ENCODE results near the gene CEP63. TPM values are rescaled to one million over a fixed set of nuclear protein-coding genes. Genes with fewer than 3 reads are reported as not detected.

The CEP63 gene
- total and polyA plus RNA-seq, 2 of the 8 experiments (the other 6 are each of a cell fraction or from before 2014, with no cell fraction given): 5.3 to 18.2 TPM

GRCh38 chr3:134576426-134576825, 90.6 kb downstream of the CEP63 start:
- TF ChIP-seq E2F6 (IDR thresholded peaks at IDR 0.05) (no peak), NANOG (IDR thresholded peaks at IDR 0.05; ENCODE audit: insufficient read depth, low read depth, low read length, poor library complexity, severe bottlenecking) (no peak), RFX5 (IDR thresholded peaks at IDR 0.05; ENCODE audit: borderline replicate concordance, low read depth, low read length) (no peak), BRCA1 (IDR thresholded peaks at IDR 0.05; ENCODE audit: low read depth, low read length) (no peak), SP2 (IDR thresholded peaks at IDR 0.05; ENCODE audit: low read length) (no peak), TBP (IDR thresholded peaks at IDR 0.05; ENCODE audit: low read depth, low read length) (no peak), ATF3 (IDR thresholded peaks at IDR 0.05; ENCODE audit: insufficient read depth, low read depth, low read length) (no peak), KDM4A (IDR thresholded peaks at IDR 0.05; ENCODE audit: low read depth, low read length, severe bottlenecking) (no peak), CREB1 (IDR thresholded peaks at IDR 0.05) (no peak), TAF1 (IDR thresholded peaks at IDR 0.05; ENCODE audit: low read depth, low read length) (no peak), TEAD4 (IDR thresholded peaks at IDR 0.05; ENCODE audit: low read depth, low read length) (no peak)
- Histone ChIP-seq H3K27me3 (replicated peaks in 1 of 4; ENCODE audit: control insufficient read depth in 3 of 4, extremely low read depth in 1 of 4, insufficient read depth in 3 of 4, low read length in 3 of 4) (no peaks in the 10 kb centered on the region), H3K4me2 (ENCODE audit: insufficient read depth in 1 of 2, low read depth in 2 of 2, low read length in 2 of 2) (no peak overlapping the region), H3K23ac (ENCODE audit: insufficient read length) (no peak overlapping the region), H3K79me1 (ENCODE audit: low read depth, low read length) (no peaks in the 10 kb centered on the region), H3K23me2 (ENCODE audit: low read depth, low read length) (no peaks in the 10 kb centered on the region), H2BK20ac (ENCODE audit: low read length) (no peak overlapping the region), H2BK15ac (ENCODE audit: low read length) (no peak overlapping the region), H2AK5ac (ENCODE audit: low read depth, low read length) (no peak overlapping the region), H3K14ac (ENCODE audit: insufficient read length) (no peak overlapping the region), H4K20me1 (replicated peaks in 1 of 2; ENCODE audit: control insufficient read depth in 1 of 2, insufficient read depth in 2 of 2, low read length in 2 of 2) (no peaks in the 10 kb centered on the region), H3K4me1 (replicated peaks in 1 of 4; ENCODE audit: control insufficient read depth in 3 of 4, insufficient read depth in 4 of 4, low read length in 3 of 4) (no peaks in the 10 kb centered on the region), H4K5ac (ENCODE audit: insufficient read length, low read depth, low read length) (no peak overlapping the region), H2AFZ (ENCODE audit: low read length) (no peak overlapping the region), H3K9ac (replicated peaks in 1 of 4; ENCODE audit: extremely low read depth in 1 of 4, low read depth in 3 of 4, low read length in 3 of 4) (no peak overlapping the region), H3K4ac (replicated peaks; ENCODE audit: insufficient read length, low read depth, low read length) (no peak overlapping the region), H4K8ac (ENCODE audit: extremely low read depth, insufficient read depth, low read length) (no peak overlapping the region), H2BK120ac (replicated peaks; ENCODE audit: low read depth, low read length) (no peak overlapping the region), H4K91ac (replicated peaks; ENCODE audit: insufficient read length, low read length) (no peak overlapping the region), H3K27ac (ENCODE audit: low read depth, low read length) (no peak overlapping the region), H3K18ac (ENCODE audit: extremely low read depth, low read length) (no peak overlapping the region), H3K9me3 (ENCODE audit: insufficient read depth in 2 of 2, low read depth in 1 of 2, low read length in 1 of 2) (no peaks in the 10 kb centered on the region; a peak in 1 of 4 replicates), H3K56ac (replicated peaks; ENCODE audit: insufficient read length, low read depth, low read length) (no peak overlapping the region), H3K4me3 (ENCODE audit: extremely low read depth in 1 of 4, insufficient read depth in 2 of 4, low read depth in 3 of 4, low read length in 4 of 4) (no peak overlapping the region), H2BK5ac (ENCODE audit: low read depth, low read length) (no peak overlapping the region), H3K79me2 (ENCODE audit: control insufficient read depth in 1 of 2, insufficient read depth in 2 of 2, low read length in 2 of 2) (no peaks in the 10 kb centered on the region), H3K36me3 (ENCODE audit: control insufficient read depth in 2 of 4, insufficient read depth in 4 of 4, low read length in 3 of 4) (no peaks in the 10 kb centered on the region), H2BK12ac (ENCODE audit: low read depth, low read length) (no peak overlapping the region)
- FAIRE-seq: no peak
- POLR2A ChIA-PET (ENCODE audit: partially characterized antibody): interaction anchor here (1.1 kb wide), 1 partner anchor 201 kb away, joined by 3 read pairs; no protein-coding TSS in a partner anchor
- DNase-seq (ENCODE audit: low read depth in 1 of 2, low spot score in 2 of 2): no peak
- 86% methylated on average over 6 of the region's 6 CpGs; no CpG with 5 or more reads in 1 of the 2 experiments for WGBS, 2 experiments (ENCODE audit: extremely low coverage in 1 of 2, insufficient coverage in 1 of 2, insufficient read length in 1 of 2, insufficient replicate concordance in 2 of 2, low coverage in 1 of 2, low lambda C conversion rate in 2 of 2, missing lambda C conversion rate in 1 of 2)
- CTCF ChIA-PET (ENCODE audit: partially characterized antibody): no interaction called here

Measured in H1 (cell line).